Eye (tissue), 1 donor: ENCODE data around the gene DOCK3.
"Not testable (repeated sequence)": the region's sequence is repeated elsewhere in the genome, so short reads cannot be mapped to it uniquely, and the experiment has no call there.

Experiments used
- DNase-seq: peaks from one replicate; pipeline ENCODE4 v3.0.0-alpha.2; 2015

The DOCK3 gene

DNA sequence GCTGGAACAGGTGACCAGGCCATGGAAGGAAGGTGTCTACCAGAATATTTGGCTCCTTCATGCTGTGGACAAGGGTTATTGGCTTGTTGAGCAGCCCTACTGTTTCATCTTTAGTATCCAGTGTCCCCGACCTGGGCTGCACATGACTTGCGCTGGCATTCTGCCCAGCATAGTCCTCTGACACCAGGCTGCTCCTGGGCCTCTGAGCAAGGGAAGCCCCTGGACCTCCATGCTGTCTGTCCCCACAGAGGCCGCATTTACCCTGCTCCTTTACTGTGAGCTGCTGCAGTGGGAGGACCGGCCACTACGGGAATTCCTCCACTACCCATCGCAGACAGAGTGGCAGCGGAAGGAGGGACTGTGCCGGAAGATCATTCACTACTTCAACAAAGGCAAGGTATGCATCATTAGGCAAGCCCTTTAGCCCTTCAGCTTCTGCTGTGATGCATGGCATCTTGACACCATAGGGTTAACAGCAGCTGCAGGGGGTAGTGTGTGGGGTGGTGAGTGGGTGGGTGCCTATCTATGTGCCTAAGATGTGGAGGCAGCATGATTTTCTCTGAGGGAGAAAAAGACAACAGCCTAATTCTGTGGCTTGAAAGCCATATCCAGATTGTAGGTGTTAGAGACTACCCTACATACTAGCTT lies 666.4 kb downstream of the DOCK3 start:
- DNase-seq: no peak

DNA sequence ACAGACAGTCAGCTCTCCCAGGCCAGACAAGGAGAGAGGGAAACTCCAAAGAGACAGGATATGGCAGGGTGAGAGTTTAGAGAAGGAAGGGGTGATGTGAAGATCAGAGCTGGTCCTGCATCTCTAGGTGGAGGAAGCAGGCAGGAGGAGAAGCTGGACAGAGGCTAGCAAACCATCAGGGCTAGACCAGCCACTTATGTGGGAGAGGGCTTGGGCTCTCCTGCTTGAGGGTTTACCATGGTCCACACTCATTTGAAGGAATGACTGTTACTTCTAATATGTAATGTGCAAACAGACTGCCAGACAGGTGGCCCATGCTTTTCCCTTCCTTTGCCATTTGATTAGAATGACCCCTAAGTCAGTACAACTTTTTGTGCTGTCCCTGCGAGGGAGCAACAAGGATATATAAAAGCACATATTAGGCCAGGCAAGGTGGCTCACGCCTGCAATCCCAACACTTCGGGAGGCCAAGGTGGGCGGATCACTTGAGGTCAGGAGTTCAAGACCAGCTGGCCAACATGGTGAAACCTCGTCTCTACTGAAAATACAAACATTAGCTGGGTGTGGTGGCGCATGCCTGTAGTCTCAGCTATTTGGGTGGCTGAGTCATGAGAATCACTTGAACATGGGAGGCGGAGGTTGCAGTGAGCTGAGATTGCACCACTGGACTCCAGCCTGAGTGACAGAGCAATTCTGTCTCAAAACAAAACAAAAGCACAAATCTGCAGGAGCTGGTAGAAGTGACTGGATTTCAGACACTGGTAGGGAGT lies 669.4 kb downstream of the DOCK3 start:
- no peak for DNase-seq

DNA sequence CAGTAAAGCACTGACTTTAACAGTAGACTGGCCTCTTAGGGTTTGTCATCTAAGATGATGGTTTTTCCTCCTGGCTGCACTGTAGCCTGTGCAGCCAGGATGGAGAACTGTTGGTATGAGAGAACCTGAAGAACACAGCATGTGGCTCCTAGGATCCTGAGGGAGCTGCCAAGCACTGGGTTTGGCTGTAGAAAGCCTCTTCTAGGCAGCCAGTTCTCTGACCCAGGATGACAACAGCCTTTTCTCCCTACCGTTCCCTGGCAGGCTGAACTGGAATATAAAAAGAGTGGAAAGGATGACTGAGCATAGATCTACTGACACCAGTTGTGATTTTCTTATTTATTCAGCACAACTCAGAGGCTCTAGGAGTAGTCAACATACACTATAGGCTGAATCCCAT lies 676.0 kb downstream of the DOCK3 start:
- DNase-seq: no peak

DNA sequence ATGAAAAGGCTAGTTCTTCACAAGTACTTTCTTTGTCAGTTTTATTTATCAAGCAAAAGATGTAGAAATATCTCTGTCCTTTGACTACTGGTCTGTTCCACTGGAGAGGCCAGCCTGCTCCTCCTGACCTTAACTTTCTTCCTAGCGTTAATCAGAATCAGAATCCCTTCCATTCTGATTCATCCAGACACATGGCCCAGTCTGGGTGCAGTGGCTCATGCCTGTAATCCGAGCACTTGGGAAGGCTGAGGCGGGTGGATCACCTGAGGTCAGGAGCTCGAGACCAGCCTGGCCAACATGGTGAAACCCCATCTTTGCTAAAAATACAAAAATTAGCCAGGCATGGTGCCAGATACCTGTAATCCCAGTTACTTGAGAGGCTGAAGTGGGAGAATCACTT lies 678.4 kb downstream of the DOCK3 start:
- DNase-seq: no peak

DNA sequence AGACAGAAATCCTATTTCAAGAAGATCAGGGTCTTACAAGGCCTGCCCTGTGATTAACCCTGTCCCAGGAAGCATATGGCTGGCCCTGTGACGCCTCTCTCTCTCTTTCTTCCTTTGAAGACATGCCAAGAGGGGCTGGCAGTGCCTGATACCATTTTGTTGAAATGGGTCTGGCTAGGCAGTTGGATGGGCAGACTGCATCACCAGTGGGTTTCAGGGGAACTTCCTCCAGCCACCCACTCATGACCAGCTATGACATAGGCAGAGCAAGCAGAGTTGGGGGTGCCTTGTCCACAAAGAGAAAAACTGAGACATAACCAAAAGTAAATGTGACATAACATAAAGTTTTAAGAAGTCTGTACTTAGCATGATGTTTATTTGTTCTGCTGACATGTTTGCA lies 679.0 kb downstream of the DOCK3 start:
- no peak for DNase-seq

DNA sequence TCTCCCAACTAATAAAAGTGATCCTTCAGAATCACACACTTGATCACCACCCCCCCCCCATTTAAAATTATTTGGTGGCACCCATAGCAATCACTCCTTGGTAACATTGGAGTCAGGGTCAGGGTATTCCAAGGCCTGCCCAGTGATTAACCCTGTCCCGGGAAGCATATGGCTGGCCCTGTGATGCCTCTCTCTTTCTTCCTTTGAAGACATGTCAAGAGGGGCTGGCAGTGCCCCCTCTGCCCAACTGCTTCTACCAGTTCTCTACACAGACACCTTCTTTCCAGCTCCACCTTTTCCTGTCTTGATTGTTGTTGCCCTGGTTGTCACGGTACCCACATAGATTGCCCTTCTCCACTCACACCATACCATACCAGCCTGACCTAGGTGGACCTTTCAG lies 679.4 kb downstream of the DOCK3 start:
- DNase-seq: no peak

DNA sequence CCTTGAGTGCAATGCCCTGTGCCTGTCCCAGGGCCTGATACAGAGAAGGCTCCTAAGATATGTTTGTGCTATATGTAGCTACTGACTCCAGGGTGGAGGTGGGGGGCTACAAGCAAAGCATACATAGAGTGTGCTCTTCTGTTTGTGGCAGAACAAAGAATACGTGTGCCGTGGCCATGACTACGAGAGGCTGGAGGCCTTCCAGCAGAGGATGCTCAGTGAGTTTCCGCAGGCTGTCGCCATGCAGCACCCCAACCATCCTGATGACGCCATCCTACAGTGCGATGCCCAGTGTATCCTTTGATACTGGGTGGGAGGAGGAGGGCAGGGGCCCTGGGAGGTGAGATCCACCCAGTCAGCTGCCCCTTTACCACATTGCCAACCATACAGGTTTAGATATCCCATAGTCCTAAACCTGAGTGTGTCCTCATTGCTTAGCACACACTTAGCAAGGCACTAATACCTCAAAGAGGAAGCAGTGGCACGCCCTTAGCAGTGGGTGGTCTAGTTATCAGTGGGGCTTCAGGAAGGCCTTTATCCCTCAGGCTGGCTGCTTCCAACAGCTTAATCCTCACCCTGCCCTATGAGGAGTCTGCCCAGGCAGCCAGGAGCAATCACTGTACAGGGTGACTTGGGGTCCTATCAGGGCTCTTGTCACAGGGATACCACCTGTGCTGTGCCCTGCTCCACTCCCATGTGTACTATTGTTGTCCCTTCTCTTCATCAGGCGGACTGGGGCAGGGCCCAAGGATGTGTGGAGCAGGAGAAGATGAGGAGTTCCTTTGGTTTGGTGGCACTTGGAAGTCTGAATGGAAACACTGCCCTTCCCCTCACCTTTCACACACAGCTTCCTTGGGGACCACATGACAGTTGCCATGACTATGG lies 680.2 kb downstream of the DOCK3 start:
- DNase-seq: no peak

DNA sequence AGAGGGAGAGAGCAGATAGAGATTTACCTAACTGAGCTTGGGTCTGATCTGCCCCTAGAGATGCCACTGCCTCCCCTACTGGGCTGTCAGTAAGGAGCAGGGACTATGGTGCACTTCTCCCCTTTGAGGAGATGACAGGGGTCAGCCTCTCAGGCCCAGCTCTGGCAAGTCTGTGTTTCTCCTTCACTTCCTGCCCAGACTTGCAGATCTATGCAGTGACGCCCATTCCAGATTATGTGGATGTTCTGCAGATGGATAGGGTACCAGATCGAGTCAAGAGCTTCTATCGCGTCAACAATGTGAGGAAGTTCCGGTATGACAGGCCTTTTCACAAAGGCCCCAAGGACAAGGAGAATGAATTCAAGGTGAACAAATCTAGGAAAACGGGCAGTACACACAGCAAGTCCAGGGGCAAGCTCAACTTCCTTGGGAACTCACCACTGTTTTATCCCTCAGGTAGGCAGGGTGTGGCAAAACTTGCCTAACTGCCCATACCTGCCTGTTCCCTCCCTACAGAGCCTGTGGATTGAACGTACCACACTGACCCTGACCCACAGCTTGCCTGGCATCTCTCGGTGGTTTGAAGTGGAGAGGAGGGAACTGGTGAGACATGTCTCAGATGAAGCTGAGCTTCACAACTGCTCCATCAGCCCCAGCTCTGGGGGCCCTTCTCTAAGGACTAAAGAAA lies 681.3 kb downstream of the DOCK3 start:
- no peak for DNase-seq

DNA sequence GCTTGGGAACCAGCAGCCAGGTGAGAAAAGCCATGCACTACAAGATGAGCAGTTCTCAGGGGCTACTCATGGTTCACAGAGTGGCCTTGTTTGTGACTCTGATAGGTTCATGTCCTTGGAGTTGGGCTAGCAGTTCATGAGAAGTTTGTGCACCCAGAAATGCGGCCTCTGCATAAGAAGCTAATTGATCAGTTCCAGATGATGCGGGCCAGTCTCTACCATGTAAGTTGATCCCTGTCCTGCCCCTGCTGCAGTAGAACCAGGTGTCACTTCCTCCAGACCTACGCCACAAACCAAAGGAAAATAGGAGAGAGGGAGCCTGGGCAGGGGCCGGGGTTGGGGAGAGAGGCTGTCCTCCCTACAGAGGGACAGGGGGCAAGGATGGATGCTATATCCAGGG lies 683.1 kb downstream of the DOCK3 start:
- no peak for DNase-seq

DNA sequence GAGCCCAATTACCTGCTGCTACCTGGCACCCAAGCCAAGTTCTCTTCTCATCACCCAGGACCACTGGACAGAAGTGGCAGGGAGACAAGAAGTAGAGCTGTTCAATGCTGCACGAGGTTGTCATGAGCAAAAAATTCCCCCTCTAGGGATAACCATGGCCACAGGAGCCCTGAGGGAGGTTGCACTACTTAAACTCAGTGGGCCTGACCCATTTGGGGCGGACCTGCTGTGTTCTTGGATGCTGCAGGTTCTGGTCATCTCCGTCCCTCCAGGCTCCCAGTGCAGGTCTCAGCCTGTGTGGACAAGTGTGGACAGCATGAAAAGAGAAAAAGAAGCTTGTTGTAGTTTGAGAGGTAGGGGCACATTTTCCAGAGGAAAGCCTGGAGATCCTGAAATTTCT lies 684.3 kb downstream of the DOCK3 start:
- DNase-seq: no peak

DNA sequence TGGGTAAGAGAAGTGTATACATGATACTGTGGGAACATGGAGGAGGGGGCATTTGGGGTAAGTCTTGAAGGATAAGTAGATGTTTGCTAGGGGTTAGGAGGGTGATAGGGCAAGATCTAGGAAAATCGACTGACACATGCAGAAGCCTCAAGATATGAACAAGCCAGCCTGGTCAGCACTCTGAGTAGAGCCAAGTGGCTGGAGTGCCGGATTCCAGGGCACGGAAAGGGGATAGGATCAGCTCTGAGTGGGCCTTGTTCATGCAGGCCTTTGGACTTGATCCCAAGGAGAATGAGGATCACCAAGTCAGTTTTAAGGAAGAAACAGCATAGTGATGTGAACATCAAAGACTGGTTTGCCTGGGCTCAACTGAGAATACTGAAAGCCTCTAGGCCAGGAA lies 686.1 kb downstream of the DOCK3 start:
- DNase-seq: no peak

DNA sequence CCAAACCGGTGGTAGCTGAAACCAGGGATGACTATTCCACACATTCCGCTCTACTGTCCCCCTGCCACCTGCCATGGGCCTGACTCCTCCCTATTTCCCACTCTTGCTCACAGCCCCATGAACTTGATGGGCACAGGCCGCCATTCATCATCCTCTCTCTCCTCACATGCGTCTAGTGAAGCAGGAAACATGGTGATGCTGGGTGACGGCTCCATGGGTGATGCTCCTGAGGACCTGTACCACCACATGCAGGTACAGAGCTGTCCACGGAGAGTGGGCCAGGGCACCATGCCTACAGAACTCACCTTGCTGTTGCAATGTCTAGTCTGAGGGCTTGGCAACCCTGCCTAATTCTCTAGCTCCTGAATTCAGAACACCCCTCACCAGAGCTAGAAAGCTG lies 687.0 kb downstream of the DOCK3 start:
- no peak for DNase-seq

DNA sequence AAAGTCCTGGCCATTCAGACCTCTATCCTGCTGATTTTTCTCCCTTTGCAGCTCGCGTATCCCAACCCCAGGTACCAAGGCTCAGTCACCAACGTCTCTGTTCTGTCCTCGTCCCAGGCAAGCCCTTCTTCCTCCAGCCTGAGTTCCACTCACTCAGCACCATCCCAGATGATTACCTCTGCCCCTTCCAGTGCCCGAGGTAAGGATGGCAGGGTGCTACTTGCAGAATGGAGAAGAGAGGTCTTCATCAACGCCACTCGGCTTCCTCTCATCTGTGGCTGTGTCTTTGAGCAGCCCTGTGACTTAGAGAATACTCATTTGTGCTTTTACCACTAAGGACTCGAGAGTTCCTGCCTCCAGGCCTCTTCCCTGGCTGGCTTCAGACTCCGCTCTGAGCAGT lies 687.7 kb downstream of the DOCK3 start:
- no peak for DNase-seq

DNA sequence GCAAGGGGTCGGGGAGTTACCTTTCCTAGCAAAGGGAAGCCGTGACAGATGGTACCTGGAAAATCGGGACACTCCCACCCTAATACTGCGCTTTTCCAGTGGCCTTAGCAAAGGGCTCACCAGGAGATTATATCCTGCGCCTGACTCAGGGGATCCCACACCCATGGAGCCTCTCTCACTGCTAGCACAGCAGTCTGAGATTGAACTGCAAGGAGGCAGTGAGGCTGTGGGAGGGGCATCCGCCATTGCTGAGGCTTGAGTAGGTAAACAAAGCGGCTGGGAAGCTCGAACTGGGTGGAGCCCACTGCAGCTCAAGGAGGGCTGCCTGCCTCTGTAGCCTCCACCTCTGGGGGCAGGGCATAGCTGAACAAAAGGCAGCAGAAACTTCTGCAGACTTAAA lies 693.5 kb downstream of the DOCK3 start:
- DNase-seq: not testable (repeated sequence)

DNA sequence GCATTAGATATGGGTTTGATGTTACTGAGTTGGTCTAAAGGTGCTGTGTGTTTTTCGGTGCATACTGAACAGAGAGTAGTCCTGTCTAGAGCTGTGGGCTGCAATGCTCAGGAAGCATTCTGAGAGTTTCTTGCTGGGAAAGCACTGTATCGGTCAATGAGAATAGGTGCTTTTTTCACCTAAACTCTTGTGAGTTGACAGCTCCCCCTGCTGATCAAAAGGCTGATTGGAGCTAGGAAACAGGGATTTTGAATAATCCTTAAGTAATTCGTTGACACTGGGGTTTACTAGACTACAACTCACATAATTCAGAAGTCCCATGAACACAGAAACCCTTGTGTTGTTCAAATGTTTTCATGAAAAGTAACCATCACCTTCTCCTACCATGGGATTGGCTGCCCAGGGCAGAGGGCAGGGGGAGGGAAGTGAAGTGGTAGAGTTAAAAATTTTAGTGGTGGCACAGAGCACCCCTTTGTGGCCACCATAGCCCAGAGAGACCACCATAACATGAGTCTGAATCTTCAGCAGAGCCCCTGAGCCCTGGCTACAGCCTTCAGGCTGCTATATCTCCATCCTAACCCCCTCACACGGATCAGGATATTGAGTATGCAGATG lies 697.3 kb downstream of the DOCK3 start:
- peak; percentile 89 for DNase-seq

DNA sequence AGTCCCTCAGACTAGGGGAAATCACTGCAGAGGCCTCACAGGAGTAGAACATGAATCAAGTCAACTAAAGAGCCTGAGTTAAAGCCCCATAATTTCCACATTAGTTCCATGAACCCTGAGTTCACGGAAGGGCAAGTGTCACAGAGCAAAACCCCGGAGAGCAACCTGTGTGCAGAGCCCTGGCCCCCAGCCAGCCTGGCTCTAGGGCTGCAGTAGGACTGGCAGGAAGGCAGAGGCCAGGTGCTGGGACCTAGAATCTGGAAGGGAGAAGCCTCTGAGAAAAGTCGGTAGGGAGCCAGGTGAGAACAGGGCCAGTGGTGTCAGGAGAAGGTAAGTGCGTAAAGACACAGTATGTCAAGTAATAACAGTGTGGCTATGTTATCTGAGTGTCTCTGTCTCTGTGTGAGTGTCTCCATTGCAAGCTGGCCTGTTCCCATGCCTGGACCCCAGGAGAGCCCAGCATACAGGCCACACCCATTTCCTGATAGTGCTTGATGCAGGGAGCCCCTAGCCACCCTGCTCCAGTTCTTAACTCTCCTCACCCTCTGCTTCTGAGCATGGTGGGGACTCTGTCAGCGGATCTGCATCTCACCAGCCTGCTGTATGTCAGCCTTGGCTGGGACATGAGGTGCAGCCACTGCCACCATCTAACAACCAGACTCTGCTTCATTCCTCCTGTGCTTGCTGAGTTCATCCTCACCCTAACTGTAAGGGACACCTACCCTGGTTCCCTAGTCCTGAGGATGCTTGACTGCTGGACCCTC lies 699.1 kb downstream of the DOCK3 start:
- no peak for DNase-seq

DNA sequence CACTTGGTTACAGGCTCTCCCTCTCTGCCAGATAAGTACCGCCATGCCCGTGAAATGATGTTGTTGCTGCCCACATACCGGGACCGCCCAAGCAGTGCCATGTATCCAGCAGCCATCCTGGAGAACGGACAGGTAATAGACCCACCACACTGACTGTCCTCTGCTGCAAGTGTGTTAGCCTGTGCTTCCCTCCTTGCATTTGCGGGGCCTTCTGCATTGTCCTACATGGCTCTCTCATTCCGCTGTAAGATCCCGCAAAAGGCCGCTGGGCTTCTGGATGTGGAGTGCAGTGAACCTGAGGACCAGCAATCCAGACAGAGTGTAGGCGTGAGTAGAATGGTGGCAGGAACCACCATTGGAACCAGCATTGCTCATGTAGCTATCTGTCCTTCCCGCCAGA lies 699.7 kb downstream of the DOCK3 start:
- DNase-seq: no peak

DNA sequence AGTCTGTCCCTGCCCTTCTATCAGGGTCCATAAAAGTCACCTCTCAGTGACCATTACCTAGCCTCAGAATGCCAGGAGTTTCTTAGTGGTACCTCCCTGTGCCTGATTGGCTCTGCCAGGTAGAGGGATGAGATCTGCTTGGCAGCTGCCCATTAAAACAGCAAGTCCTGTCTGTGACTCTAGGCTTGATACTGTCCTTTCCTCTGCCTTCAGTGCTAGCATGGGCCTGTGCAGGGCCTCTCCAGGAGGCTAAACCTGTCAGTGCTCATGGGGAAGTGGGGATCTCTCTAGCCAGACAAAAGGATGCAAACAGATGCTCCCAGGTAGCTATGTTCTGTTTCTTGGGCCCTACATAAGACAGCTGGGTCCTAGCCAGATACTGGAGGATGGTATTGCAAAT lies 700.4 kb downstream of the DOCK3 start:
- no peak for DNase-seq

DNA sequence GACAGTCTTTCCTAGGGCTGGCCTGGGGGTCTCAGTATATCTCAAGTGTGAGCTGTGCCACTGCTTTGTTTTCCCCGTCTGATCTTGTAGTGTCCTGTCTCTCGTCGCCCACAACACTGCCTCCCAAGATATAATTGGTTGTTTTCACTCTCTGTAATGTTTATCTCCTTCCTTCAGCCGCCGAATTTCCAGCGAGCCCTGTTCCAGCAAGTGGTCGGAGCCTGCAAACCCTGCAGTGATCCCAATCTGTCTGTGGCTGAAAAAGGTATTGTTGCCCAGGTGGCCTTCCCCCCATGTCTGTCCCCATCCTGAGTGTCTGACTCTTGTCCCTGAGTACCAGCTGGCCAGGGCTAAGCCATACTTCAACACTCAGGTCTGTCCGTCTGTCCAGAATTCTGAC lies 700.8 kb downstream of the DOCK3 start:
- DNase-seq: no peak

DNA sequence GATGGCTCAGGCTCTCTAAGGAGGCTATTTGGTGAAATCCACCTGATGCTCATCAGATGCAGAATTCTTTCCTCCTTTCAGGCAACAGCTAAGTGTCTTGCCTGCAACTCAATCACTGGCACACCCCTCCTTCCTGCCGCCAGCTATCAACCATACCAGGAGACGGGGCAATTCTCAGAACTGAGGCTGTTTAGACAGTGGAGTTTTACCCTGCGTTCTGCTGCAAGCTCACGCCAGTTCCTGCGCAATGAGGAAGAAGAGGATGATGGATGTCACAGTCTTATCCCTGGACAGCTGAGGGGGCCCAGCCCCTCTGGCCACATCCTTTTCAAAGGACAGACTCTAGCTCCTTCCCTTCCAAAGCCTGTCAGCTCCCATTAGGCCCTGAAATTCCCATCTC lies 703.3 kb downstream of the DOCK3 start:
- no peak for DNase-seq

DNA sequence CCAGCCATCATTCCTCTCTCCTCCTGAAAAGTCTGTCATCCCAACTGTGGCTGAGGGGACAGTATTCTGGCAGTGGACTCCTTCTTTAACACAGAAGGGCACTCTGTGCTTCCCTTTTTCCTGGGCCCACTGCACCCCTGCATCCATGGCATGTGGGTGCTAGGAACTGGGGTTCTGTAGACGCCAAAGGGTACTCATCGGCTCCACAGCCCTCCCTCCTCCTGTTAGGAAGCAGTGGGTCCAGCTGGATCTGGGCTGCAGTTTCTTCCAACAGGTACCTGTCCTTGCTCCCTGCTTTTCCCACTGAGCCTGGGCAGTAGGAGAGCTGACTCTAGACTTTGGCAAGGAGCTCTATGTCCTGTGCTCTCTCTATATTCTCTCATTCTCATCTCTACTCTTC lies 704.0 kb downstream of the DOCK3 start:
- DNase-seq: no peak

DNA sequence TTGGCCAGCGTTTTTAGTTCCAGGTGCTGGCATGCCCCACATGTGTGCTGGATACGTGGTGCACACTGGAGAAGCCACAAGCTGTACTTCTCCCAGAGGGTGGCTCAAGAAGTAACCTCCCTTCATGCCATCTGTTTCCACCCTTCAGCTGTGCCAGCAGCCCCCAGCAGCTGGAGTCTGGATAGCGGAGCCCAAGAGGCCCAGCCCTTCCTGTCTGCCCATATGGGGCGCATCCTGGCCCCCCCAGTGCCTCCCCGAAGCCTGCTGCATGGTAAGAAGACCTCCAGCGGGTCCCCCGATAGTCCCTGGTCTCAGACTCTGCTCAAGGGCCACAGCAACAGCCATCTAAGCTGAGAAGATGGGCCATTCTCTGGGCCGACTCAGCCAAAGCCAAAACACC lies 704.6 kb downstream of the DOCK3 start:
- DNase-seq: no peak
